Ureter (tissue), 1 donor: ENCODE measurements around the gene UBA5. TPM values are rescaled to one million over a fixed set of nuclear protein-coding genes. Genes with fewer than 3 reads are reported as not detected.
A peak's percentile ranks its signal among the peaks of the same experiment; 100 is the strongest.

Source experiments
- DNase-seq: peaks from one replicate; pipeline ENCODE4 v3.0.0-alpha.2; 2020; ENCODE audit warnings: low spot score
- total RNA-seq: library from RNA; stranded (reverse); gene quantifications from one replicate; pipeline ENCODE4 v1.2.4, GENCODE V29; 2023
- donor health status: DM: yes; HTN: yes; CAD: no.

UBA5 gene
- total RNA-seq, 1 donor from 2014 or later: 49.1 TPM

DNA sequence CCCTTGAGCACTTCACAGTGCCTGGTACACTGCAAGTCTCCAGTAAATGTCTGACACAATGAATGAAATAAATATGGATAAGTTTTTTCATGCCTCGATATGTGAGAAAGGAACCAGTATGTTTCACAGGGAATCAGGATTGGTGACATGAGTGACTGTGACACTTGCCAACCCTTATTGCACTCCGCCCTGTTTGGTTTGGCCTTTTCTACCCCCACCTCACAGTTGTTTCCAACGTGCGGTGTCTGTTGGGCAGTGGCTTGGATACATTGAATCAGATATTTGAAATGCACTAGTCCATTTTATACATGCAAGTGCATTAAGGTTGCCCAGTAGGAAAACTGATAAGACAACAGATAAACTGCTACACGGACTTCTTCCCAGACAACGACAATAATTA is 60.1 kb downstream of the UBA5 start:
- no peak for DNase-seq

DNA sequence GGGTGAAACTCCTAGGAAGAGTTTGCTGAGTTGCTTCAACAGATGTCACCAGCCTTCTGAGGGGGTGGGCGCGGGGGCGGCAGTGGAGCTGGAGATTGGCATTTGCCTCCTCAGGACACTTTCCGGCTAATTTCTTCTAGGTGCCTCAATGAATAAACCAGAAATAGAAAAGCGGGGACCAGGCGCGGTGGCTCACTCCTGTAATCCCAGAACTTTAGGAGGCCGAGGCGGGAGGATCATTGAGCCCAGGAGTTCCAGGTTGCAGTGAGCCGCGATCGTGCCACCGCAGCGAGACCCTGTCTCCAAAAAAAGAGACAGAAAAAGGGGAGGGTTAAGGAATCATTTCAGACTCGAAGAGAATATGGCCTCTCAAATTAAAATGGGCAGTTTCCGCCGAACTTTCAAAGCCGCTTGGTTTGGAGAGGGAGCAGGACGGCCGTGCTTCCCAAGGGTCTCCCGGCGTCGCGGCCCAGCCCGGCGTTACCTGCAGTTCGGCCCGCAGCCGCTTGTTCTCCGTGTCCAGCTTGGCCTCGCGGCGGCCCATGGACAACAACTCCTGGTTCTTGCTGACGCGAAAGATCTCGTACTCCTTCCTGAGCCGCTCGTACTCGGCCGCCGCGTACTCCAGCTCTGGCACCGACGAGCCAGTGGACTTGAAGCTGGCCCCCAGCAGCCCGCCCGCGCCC is 61.5 kb downstream of the UBA5 start:
- peak; percentile 67 for DNase-seq

DNA sequence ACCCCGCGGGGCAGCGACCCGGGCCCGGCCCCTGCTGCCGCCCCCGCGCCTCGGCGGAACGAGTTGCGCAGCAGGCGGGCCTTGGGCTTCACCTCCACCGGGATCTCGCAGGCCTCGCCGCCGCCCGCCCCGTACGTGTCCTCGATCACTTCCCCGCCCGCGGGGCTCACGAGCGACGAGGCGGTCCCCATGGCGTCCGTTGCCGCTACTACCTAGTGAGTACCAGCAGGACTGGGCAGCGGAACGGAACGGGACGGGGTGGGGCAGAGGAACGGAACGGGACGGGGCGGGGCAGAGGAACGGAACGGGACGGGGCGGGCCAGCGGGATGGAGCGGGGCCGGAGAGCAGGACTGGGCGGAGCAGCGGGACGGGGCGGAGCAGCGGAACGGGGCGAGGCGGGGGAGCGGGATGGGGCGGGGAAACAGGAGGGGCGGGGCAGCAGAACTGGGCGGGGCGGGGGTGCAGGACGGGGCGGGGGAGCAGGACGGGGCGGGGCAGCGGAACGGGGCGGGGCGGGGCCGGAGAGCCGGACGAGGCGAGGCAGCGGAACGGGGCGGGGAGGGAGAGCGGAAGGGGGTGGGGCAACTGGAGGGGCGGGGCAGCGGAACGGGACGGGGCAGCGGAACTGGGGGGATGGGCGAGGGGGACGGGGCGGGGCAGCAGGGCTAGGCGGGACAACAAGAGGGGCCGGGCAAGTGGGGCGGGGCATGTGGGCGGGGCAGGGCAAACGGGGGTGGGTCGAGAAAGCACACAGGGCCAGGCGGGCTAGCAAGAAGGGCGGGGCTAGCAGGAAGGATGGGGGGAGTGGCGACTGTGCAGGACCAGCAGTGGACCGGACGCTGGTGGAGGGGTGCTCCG is 62.3 kb downstream of the UBA5 start, which contains the start of gene NPHP3:
Gene NPHP3, minus strand, starts transcription at position 245 of the 859 bp plus-strand sequence. Its CDS starts 54 bp downstream, at position 191.
- peak; percentile 99 for DNase-seq

DNA sequence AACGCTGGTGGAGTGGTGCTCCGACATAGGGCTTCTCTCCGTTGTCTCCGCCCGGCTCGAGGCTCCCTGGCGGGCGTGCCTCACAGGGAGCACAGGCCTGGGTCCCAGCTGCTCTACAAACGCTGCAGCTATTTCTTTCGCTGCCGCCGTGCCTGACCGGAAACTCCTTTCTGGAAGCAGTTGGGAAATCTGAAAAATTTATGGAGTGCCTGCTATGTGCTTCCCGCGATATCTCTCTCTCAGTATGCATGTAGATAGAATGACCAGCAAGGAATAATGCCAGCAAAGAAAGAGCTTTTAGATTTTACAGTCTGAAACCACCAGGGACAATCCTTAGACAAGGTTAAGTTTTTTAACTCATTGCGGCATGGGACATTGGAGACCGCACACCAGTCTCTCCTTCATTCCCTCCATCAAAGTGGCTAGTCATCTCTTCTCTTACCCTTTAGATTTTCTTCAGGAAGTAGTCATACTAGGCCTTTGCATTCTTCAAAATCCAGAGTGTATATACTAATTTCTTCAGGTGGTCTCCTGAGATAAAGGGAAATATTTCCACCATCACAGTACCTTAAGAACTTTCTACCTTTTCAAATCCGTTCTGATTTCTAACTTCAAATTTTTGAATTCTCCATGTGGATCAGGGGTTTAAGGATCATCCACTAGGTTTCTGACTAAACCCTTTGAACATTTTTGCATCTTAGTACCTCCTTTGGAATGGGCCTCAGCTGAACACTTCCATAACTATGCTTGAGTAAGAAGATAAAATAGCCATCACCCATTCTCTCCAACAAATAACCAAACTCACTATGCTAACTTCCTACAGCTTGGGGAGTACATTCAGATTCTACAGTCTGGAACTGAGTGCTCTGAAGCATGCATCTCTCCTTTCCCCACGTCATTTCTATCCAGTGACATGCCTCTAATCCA is 63.2 kb downstream of the UBA5 start:
- DNase-seq: no peak

DNA sequence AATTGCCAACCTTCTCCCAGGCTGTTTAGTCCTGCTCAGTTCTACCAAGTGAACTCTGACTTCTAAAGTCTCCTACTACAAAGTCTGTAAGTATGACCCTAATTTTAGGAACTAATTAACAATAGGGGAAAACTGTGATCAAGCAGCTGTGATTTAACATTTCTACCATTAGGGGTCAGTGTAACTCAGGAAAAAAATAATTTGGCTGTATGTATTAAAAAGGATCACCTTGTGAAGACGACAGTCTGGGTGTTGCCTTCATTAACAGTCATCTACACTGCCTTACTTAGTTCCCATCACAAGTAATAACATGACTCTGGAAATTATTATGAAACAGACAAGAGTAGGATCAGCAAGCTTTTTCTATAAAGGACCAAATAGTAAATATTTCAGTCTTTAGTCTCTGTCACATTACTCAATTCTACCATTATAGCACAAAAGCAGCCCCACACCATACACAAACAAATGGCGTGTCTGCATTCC is 66.3 kb downstream of the UBA5 start:
- DNase-seq: no peak

Other genes with a start within 250 kb of the UBA5 start
- gene DNAJC13, start 242.8 kb upstream of the UBA5 start, total RNA-seq: 68.3 TPM
- 10.4 TPM for gene ACKR4, start 63.1 kb upstream of the UBA5 start, total RNA-seq
- 23.5 TPM for gene ACAD11, start 520 bp upstream of the UBA5 start, total RNA-seq
- 27.7 TPM for gene NPHP3, start 62.1 kb downstream of the UBA5 start, total RNA-seq